Stimulated activated CD8-positive, alpha-beta memory T cell treated with anti-CD3 and anti-CD28 coated beads, Interleukin-15, amount 100 ng/mL, for 24 hours (primary cell): ENCODE results near the gene RFT1.

Source experiments
- DNase-seq: peaks from one replicate; pipeline ENCODE4 v3.0.0-alpha.2; 2020; ENCODE audit warnings: low read depth

Gene RFT1, protein sequence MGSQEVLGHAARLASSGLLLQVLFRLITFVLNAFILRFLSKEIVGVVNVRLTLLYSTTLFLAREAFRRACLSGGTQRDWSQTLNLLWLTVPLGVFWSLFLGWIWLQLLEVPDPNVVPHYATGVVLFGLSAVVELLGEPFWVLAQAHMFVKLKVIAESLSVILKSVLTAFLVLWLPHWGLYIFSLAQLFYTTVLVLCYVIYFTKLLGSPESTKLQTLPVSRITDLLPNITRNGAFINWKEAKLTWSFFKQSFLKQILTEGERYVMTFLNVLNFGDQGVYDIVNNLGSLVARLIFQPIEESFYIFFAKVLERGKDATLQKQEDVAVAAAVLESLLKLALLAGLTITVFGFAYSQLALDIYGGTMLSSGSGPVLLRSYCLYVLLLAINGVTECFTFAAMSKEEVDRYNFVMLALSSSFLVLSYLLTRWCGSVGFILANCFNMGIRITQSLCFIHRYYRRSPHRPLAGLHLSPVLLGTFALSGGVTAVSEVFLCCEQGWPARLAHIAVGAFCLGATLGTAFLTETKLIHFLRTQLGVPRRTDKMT

DNA sequence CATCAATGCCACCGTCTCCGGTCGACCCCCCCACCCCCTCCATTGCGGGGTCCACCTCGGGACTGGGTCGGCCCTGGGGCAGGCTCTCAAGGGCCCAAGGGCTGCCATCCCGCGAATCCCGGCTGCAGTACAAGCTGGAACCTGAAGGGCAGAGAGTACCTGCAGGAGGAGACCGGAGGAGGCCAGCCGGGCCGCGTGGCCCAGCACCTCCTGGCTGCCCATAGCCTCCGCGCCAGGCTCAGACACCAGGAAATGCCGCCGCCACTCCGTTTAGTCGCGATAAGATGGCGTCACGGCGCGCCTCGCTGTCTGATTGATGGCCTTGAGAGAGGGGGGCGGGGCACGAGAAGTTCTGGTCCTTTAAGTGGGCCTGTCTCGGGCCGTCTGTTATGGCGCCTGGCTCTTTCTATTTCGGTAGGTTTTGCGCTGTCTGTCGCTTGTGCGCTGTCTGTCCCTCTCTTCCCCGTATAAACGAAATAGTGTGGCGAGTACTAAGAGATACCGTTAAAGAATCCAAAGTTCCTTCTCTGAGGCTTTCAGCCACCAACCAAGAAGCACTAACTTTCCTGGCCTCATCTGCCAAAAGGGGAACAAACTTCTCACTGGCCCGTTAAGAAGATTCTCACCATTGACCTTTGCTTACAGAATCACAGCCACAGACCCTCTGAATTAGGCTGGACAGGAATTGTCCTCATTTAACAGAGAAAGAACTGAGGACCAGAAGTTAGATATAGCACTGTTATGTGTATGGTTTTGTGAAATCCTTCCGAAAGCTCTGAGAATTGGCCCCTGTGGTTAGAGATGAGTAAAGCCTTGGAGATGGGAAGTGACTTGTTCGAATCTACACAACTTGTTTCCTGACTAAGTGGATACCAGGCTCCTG, at the start of gene RFT1:
Gene RFT1 (minus strand): TSS at position 257 of the 883 bp plus-strand sequence. CDS start 35 bp downstream, at position 222.
- DNase-seq: peak; percentile 97

DNA sequence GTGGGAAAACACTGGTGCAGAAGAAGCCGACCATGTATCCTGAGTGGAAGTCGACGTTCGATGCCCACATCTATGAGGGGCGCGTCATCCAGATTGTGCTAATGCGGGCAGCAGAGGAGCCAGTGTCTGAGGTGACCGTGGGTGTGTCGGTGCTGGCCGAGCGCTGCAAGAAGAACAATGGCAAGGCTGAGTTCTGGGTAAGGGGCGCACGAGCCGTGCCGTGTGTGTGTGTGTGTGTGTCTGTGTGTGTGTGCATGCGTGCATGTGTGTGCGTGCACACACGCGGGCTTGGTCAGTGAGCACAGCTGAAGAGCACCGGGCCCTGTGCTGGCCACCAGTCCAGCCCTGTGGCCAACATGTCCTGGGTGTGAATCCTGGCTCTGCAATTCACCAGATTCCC, 49.3 kb upstream of the RFT1 start:
- no peak for DNase-seq

DNA sequence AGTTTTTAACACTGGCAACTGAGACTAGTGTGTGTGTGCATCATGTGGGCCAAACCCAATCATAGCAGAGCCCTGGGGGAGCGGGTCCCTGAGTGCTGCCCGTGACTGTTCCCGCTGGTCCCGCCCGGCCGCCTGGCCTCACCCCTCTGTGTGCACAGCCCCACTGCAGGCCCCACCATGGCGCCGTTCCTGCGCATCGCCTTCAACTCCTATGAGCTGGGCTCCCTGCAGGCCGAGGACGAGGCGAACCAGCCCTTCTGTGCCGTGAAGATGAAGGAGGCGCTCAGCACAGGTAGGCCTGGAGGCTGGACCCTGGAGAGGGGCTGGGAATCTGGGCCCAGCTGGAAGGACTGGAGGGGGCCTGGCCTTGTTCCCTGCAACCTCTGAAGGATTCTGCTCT, 48.0 kb upstream of the RFT1 start:
- no peak for DNase-seq

DNA sequence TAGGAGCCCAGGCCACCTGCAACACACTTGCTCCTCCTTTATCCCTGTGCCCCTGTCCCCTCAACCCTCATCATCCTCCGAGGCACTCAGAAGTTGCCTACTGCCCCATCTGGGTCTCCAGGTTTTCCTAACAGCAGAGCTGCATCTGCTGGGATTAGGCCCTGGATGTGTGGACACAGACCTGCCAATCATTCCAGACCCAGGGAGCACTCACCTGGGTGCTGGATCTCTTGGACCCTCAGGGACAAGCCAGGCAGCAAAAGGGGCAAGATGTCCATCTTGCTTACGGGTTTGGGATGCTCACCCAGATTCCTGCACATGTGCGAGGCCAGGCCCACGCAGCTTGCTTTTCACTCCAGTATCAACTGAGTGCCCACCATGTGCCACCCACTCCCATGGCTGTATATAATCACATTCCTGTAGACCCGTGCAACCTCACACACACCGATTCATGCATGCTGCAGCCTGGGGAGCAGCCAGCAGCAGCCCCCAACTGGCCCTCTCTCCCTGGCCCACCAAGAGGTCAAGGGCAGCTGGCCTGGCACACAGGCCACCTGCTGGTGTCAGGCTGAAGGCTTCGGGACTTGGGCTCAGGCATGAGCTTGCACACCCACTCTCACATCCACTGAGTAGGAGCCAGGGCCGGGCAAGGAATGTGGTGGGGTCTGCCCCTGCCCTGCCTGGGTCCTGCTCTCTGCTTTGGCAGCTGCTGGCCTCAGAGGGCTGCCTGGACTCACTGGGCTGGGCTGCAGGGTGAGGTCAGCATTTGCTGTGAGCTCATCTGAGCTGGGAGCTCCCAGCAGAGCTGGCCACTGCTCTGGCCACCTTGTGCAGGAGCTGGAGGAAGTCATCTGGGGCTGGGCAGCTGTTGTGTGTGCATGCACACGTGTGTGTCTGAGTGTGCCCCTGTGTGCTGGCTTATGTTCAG, 45.6 kb upstream of the RFT1 start:
- DNase-seq: no peak

DNA sequence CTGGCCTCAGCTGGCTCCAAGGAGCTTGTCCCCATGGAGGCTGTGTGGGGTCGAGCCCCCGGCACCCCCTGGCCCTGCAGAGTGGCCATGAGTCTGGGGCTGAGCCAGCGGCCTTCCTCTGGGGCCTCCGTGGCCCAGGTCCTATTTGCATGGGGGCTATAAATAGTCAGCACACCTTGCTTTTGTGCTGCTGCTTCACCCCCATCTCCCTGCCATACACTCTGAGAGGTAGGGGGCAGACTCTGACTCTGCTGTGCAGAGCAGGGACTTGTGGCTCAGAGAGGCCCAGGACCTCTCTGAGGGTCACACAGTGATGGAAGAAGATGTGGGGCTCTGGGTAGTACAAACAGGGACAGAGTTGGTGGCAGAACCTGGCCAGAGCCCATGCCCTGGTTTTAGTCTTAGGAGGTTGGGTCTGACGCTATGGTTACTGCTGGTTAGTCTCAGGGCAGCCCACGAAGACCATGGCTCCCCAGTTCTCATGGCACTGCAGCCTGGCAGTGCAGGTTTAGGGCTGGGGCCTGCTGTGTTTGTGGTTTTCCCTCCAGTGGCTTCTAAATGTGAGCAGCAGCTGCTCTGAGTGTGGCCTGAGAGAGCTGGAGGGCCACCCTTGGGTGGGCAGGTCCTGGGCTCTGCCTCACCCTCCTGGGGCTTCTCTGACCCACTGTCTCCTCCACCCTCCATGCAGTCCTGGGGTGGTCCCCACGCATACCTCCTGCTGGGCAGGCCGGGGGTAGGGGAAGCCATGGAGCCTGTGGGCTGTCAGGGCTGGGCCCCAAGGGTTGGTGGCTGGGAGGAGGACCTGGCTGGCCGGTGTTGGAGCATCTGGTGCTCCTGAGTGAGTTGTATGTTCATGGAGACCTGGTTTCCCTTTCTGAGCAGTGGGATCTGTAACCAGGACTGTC, 44.4 kb upstream of the RFT1 start:
- no peak for DNase-seq

DNA sequence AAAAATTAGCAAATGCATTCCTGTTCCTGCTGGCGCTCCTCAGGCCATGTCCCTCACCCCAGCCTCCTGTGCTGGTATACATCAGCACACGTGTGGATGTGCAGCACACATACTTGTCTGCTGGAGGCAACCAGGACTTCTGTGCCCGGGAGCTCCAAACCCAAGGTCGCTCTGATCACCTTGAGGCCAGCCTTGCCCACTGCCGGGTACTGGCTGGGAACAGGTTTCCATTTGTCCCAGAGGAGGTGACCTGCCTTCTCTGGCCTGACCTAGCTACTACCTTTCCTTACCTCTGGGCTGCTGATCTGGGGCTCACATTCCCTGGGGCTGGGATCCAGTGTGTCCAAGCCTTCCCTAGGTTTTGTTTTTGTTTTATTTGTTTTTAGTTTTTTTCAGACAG, 42.9 kb upstream of the RFT1 start:
- no peak for DNase-seq

DNA sequence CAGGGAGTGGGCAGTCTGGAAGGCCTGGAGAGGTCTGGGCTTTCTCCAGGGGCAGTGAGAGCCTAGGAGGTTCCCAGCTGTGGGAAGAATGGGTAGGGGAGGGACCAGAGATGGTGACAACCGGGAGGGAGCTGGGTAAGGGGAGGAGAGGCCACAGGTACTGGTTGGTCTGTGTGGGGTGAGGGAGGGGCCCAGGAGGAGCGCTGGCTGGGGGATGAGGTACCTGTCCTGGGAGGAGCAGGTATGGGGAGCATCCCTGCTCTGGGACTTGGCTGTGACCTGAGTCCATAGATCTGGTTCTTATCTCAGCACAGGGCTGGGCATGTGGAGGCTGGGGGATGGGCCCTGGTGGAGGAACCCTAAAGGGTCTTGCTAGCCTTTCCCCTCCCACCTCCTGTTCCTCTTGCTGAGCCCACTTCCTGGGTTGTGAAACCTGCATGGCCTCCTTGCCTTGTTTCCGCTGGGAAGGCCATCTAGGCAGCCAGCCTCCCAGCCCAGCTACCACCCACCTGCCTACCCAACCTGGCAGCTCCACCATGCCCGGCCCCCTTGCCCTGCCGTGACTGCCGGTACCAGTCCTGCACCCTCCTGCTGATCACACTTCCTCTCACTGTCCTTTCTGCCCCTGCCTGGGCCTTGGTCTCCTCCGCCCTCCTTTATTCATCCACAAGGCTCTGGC, 41.7 kb upstream of the RFT1 start:
- no peak for DNase-seq

DNA sequence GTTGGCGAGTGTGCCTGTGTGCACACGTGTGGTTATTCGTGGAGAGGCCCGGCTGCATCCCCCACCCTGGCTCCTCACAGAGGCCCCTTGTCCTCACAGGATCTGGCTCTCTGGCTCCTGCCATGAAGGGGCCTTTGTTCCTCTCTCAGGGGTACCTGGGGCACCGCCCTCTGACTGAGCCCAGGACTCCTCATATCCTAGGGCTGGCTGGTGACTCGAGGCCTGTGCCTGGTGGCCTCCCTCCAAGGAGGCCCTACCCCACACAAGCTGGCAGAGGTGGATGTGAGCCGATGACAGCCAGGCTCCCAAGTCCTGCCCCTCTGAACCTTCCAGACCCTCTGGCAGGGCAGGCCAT, 40.8 kb upstream of the RFT1 start:
- no peak for DNase-seq

DNA sequence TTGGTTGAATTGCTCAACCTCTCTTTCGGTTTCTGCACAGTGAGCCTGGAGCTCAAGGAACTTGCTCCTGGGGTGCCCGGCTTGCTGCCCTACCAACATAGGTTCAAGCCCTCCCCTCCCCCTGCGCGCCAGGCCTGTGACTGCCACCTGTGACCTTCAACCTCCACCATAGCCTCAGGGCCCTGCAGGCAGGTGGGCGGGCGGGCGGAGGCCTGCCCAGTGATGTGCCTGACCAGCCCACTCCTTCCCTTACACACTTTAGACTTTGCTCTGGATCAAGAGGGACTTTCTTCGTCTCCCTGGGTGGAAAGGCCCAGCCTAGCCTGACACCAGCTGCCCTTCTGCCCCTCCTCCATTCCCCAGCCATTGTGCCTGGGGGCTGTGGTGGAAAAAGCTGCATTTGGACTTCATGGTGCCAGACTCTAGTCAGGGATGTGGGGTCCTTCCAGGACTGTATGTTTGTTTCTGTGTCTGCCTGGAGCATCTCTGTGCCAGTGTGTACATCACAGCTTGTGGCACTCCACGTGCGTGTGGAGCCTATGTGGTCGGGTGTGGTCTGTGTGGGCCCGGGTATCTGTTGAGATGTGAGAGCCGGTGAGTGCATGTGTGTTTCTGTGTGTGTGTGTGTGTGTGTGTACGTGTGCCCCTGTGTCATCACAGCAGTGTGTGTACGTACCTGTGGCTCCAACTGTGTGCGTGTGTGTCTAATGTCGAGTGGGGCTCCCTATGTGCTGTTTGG, 40.3 kb upstream of the RFT1 start:
- no peak for DNase-seq

DNA sequence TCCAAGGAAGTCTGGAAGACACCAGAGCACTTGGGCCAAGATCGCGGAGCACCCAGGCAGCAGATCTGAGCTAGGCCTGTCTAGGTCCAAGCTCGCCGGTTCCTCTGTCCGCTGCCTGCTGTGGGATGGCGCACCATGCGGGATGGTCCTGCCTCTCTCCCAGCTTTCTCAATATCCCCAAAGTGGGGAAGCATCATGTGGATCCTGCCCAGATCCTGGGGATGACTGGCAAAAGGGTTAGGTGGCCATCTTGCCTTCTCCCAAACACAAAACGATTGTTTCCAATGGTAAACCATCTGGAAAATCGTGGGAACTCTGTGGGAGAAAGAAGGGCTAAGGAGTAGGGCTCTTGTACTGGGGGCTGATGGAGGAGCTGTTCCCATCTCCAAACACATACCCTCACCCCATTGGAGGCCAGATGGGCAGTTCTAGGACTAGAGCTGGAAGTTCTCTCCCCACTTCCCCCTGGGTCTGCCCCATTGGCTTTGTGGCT, 39.6 kb upstream of the RFT1 start:
- no peak for DNase-seq

DNA sequence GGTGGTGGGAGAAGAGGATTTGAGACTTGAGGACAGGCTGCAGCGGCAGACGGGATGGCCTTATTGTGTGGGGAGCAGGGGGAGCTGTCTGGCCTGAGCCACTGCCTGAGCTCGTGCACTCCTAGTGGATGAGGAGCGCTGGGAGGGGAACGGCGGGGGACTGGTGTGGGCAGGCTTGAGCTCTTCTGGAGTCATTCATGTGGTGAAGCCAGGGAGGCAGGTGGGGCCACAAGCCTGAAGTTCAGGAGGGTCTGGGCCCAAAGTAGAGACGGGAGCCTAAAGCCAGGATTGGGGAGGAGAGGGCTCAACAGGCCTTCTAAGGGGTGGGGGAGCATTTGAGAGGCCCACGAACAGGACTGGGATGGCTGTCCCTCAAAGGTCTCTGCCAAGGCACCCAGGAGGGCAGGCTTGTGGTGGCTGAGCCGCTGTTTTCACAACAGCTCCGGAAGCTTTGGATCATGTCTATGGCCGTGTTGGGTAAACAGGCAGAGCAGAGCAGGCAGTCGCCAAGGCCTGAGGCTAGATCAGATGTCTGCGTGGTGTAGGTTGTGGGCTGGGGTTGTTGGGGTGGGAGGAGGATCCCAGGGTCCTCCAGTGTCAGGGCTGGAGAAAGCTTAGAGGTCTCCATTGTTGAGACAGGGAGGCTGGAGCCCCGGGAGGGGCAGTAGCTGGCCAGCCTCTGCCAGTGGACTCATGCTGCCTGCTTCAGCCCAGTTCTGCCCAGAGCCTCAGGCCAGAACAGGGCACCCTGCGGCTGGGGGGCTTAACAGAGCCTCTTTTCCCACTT, 39.0 kb upstream of the RFT1 start:
- DNase-seq: no peak

DNA sequence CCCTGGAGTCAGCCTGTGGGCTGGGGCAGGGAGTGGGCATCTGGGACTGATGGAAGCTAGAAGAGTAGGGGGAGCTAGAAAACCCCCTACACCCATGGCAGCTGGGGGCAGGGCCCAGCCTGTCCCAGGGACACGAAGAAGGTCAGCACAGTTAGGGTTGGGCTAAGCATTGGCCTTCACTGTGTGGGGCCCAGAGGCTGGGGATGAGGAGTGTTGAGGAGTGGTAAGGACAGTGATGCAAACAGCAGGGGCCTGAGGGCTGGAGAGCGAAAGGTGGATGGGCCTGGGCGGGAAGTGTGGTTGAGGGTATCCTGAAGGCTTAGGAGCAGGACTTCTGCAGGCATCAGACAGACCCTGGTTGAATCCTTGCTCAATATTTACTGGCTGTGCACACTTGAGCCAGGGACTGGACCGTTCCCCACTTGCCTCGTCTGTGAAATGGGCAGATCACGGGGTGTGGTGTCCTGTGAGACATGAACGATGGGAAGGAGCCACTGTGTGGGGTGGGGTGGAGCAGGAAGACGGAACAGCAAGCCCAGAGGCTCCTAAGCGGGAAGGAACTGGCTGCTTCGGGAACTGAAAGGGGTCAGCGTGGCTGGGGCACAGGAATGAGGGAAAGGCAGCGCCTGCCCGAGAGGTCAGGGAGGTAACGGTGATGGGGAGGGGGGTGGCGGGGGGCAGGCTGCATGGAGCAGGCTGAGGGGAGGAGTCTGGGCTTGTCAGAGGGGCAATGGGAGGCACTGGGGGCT, 38.1 kb upstream of the RFT1 start:
- no peak for DNase-seq

DNA sequence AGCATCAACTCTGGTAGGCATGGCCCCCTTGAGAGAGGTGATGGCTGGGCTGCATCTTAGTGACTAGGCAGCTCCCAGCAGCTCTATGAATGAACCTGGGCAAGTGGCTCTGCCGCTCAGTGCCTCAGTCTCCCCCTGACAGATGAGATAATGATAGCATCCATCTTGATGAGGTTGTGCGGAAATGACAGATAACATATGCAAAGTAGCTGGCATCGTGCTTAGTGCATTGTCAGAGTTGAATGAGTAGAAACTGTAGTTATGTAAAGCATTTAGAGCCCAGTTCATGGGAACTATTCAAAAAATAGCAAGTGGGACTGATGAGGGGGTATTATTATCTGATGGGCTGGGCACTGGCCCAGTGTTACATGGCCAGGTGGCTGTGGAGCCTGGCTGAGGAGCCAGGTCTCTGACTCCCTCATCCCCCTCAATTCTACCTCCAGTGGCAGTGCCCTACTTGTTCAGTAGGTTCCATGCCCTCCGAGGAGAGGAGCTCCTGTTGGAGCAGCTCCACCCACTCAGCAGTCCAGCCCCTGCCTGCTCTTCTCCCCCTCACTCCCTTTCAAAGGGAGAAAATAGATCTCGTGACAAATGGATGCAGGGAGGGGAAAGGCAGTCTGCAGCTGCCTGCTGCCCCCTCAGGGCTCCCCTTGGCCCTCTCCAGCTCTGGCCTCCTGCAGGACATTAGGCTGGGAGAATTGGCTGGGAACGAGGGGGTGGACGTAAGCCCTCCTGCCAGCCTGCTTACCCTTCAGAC, 37.4 kb upstream of the RFT1 start:
- DNase-seq: no peak

DNA sequence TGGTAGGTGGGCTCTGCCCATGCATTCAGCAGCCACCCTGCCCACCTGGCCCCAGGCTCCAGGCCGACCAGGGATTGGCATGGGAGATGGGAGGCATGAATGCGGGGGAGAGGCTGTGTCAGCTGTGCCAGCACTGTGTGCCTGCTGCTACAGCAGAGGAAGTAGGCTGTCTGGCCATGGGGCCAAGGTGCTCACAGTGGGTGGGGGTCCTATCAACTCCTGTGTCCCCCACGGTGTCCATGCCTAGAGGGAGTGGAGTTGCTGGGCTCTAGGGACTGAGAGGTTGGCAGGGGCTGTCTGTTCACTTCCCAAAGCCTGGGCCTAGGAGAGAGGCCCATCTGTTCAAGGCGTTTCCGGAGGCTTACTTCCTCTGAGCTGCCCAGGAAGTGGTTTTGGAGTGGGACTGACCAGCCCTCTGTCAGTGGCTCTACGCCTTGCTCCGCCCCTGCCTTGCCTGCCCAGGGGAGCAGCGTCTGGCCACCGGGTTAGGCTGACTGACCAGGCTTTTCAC, 36.6 kb upstream of the RFT1 start:
- no peak for DNase-seq

DNA sequence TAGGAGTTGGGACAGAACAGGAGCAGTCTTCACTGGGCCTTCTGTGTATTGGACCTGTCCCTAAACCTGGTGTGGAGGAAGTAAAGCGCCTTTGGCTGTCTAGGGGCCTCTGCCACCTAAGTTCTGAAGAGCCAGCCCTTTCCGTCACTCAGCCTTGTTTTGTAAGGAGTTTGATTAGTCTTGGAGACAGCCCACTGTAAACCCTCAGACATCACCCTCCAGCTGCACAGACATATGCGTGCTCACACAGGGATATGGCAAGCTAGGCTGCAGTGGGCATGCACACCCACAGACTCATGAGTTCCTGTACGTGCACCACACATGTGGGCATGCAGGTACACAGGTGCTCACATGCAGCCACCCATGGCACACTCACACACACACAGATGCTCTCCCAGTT, 36.0 kb upstream of the RFT1 start:
- DNase-seq: no peak

DNA sequence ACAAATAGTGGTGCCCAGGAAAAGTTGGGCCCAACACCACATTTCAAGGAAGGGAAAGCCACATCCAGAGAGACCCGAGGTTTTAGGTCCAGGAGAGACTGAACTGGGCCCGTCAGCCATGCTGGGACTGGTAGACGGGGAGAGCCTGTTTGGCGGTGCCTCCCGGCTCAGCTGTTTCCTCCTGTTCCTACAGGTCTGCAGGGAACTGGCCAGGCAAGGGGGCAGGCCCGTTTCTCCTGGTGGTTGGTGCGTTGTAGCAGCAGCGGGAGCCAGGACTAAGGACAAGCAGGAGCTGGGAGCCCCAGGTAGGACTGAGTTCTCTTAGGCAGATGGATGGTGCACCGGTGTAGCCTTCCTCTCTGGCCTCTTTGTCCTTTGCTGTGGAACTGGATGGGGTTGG, 34.7 kb upstream of the RFT1 start:
- DNase-seq: no peak
